Prostate gland (tissue), 2 donors: ENCODE results near the gene RBM18. TPM values are rescaled to one million over a fixed set of nuclear protein-coding genes. Genes with fewer than 3 reads are reported as not detected.

Experiments used
- DNase-seq: peaks from one replicate; pipeline ENCODE4 v3.0.0-alpha.2; 2019; ENCODE audit warnings: low spot score
- H3K27ac ChIP-seq, 2 donors: fragments of 200-600 bp; sonication (generic); 2 replicates each; pipeline ENCODE4 v1.5.1; 2017 to 2019
- H3K27me3 ChIP-seq: fragments of 200-600 bp; sonication (generic); replicated peaks from 2 replicates; pipeline ENCODE4 v1.5.1; 2019; ENCODE audit not compliant: insufficient read depth
- H3K36me3 ChIP-seq, 2 donors: fragments of 200-600 bp; sonication (generic); 1 replicate in 1 of 2; 2 replicates in 1 of 2; pipeline versions ENCODE4 v1.5.1 to v1.8.1; 2017 to 2019
- H3K4me1 ChIP-seq: fragments of 200-600 bp; sonication (generic); replicated peaks from 2 replicates; pipeline ENCODE4 v1.5.1; 2019
- H3K4me3 ChIP-seq, 2 donors: fragments of 200-600 bp; sonication (generic); 2 replicates each; pipeline ENCODE4 v1.5.1; 2017 to 2019
- H3K9me3 ChIP-seq: fragments of 200-600 bp; sonication (generic); 2 replicates; pipeline ENCODE4 v1.5.1; 2017
- POLR2A ChIP-seq: fragments of 450-650 bp; IDR thresholded peaks from one replicate; pipeline ENCODE4 v1.6.1; 2016; ENCODE audit warnings: antibody characterized with exemption, mild to moderate bottlenecking
- POLR2AphosphoS5 ChIP-seq: sonication (generic); formaldehyde crosslinking; IDR thresholded peaks from one replicate; pipeline ENCODE4 v1.6.1; 2017; ENCODE audit warnings: antibody characterized with exemption
- WGBS: methylation state at CpG from one replicate; pipeline ENCODE4 v1.1.5; 2018; 5-methylcytosine and 5-hydroxymethylcytosine counted together
- intact Hi-C: fragments of 100-400 bp; cut with DNase I; formaldehyde crosslinking; loops from one replicate; pipeline ENCODE4 v1.14.2; 2022
- total RNA-seq, 2 donors: library from RNA; depleted of rRNA; stranded (reverse); fragments of >200 nt; gene quantifications; one replicate each; pipeline ENCODE4 v1.1.0, GENCODE V29; 2016
- TF ChIP-seq, protein P1 (sequence below), 4 experiments: fragments of 200-600 bp in 2 of 4; fragments of 450-650 bp in 2 of 4; sonication (generic) in 2 of 4; IDR thresholded peaks; 1 replicate in 3 of 4; 2 replicates in 1 of 4; pipeline ENCODE4 v1.5.1; 2016 to 2019; ENCODE audit warnings: antibody characterized with exemption in 4 of 4, mild to moderate bottlenecking in 2 of 4, moderate library complexity in 2 of 4

RBM18 gene
- total RNA-seq, 2 donors from 2014 or later, result 8.8 to 20.3 TPM

DNA sequence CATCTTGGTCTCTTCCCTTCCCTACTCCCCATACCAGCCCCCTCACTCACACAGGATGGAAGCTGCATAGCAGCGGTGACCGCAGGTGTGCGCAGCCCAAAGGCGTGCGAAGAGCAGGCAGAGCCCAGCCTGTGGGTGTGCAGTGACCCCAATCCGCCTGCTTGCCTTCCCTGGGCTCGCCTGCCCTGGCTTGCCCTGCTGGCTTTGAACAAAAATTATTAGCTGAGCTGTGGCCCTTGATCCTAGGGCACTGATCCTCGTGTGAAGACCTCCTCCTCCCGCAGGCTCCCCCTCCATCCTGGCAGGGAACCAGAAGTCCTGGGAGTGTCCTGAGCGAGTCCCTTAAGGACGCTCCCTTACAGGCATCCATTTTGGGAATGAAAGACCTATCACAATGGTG is 73.1 kb downstream of the RBM18 start:
- intact Hi-C loops, result no loop called here
- Histone ChIP-seq H3K27me3 (no peaks in the 10 kb centered on the region), H3K4me1 (no peaks in the 10 kb centered on the region), H3K36me3 (no peaks in the 10 kb centered on the region), H3K4me3 (no peak overlapping the region), H3K9me3 (no peaks in the 10 kb centered on the region), H3K27ac (no peak overlapping the region)
- WGBS, result 55% methylated on average over 11 of the region's 11 CpGs
- no peak for DNase-seq
- TF ChIP-seq POLR2A, result no peak
- no peak for TF ChIP-seq POLR2AphosphoS5
- TF ChIP-seq, protein P1, sequence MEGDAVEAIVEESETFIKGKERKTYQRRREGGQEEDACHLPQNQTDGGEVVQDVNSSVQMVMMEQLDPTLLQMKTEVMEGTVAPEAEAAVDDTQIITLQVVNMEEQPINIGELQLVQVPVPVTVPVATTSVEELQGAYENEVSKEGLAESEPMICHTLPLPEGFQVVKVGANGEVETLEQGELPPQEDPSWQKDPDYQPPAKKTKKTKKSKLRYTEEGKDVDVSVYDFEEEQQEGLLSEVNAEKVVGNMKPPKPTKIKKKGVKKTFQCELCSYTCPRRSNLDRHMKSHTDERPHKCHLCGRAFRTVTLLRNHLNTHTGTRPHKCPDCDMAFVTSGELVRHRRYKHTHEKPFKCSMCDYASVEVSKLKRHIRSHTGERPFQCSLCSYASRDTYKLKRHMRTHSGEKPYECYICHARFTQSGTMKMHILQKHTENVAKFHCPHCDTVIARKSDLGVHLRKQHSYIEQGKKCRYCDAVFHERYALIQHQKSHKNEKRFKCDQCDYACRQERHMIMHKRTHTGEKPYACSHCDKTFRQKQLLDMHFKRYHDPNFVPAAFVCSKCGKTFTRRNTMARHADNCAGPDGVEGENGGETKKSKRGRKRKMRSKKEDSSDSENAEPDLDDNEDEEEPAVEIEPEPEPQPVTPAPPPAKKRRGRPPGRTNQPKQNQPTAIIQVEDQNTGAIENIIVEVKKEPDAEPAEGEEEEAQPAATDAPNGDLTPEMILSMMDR (IDR thresholded peaks at IDR 0.05), result no peak

DNA sequence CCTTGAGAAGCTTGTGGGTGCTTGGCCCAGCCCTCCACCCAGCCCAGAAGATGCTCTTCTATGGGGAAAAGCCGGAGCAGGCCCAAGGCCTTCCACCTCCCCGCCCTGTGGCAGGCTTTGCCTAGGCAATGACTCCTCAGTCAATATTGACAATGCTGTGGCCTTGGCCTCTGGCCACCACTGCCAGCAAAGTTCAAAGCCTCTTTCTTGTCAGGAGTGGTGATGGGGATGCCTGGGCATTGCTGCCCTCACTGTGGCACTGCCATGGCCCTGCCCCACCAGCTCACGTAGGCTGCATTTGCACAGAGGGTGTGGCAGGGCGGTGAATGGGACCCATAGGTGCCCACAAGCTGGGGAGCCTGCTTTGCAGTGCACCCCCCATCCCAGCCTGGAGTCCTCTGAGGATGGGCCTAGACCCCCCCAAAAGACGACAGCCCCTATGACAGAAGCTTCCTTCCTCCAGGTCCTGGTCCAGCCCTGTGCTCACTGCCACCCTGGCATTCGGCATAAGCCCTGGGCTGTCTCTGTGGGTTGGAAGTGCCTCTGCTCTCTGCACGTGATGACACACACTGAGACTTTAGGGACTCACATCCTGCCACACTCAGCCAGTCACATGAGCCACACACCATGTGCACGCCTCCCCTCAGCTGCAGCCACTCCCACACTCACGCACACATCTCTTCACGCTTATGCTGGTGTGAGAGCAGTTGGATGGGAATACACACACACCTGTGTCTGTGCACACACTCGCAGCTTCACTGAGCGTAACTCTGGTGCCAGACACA is 73.9 kb downstream of the RBM18 start:
- intact Hi-C loops, result no loop called here
- Histone ChIP-seq H3K36me3 (no peaks in the 10 kb centered on the region), H3K4me3 (no peak overlapping the region), H3K27me3 (no peaks in the 10 kb centered on the region), H3K9me3 (no peaks in the 10 kb centered on the region), H3K4me1 (no peaks in the 10 kb centered on the region), H3K27ac (no peak overlapping the region)
- 76% methylated on average over 11 of the region's 12 CpGs for WGBS
- no peak for TF ChIP-seq POLR2A
- TF ChIP-seq, protein P1 (IDR thresholded peaks at IDR 0.05), result no peak
- no peak for TF ChIP-seq POLR2AphosphoS5
- no peak for DNase-seq

DNA sequence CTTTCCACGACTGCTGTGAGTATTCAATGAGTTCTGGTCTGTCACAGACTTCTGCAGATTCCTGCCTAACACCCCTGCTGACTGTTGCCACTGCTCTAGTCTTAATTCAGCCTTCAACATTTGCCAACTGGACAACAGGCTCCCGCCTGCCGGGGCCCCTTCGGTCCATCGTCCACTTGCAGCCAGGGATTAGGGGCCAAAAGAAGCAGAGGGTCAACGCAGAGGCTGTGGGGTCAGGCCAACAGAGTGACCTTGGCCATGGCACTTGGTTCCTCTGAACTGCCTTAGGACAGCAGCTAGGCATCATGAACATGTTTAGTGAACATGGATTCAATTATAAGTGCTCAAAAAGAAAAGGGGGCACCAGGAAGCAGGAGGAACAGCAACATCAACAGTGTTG is 76.3 kb downstream of the RBM18 start:
- Histone ChIP-seq H3K4me1 (no peaks in the 10 kb centered on the region), H3K9me3 (no peaks in the 10 kb centered on the region), H3K27ac (no peak overlapping the region), H3K4me3 (no peak overlapping the region), H3K36me3 (no peaks in the 10 kb centered on the region), H3K27me3 (no peaks in the 10 kb centered on the region)
- no peak for TF ChIP-seq POLR2AphosphoS5
- no peak for TF ChIP-seq POLR2A
- TF ChIP-seq, protein P1 (IDR thresholded peaks at IDR 0.05), result no peak
- intact Hi-C loops, result no loop called here
- DNase-seq, result no peak
- 90% methylated on average over 6 of the region's 6 CpGs for WGBS

Other genes with a start within 250 kb of the RBM18 start
- 10 to 100 TPM; 11.7 to 11.9 TPM for gene TTLL11, start 171.5 kb downstream of the RBM18 start, total RNA-seq
- 10 to 100 TPM; 60.7 to 69.6 TPM for gene NDUFA8, start 105.1 kb downstream of the RBM18 start, total RNA-seq
- gene MORN5, start 104.9 kb downstream of the RBM18 start, total RNA-seq, result 1 to 10 TPM in 1 of 2 donors, not detected in 1; 2.1 TPM
- gene LHX6, start 35.9 kb downstream of the RBM18 start, total RNA-seq, result 1 to 10 TPM; 2.7 to 7.3 TPM
- gene MRRF, start within 50 bp of the RBM18 start, total RNA-seq, result 10 to 100 TPM; 21.1 to 35.4 TPM
- gene PTGS1, start 106.2 kb upstream of the RBM18 start, total RNA-seq, result 1 to 10 TPM; 4.6 to 6.2 TPM
- gene OR1J1, start 213.1 kb upstream of the RBM18 start, total RNA-seq, result not detected
- gene OR1J2, start 246.0 kb upstream of the RBM18 start, total RNA-seq, result not detected